LNCaP clone FGC (cell line): ENCODE data around the gene PPP2R2D.

Experiments used
- DNase-seq: peaks from one replicate; pipeline ENCODE4 v3.0.0-alpha.2; 2011; ENCODE audit warnings: low read depth
- H3K4me3 ChIP-seq: 2 replicates; pipeline ENCODE4 v1.5.1; 2011; ENCODE audit warnings: mild to moderate bottlenecking, low read depth, low read length, control low read depth
- CTCF ChIP-seq: IDR thresholded peaks from 2 replicates; pipeline ENCODE4 v1.5.1; 2012; ENCODE audit warnings: mild to moderate bottlenecking; ENCODE audit not compliant: control insufficient read depth, insufficient read depth; ENCODE audit errors: extremely low read depth

Gene PPP2R2D

GRCh38 chr10:131971591-131971990 lies 70.8 kb downstream of the PPP2R2D start:
- DNase-seq, result no peak
- no peak for TF ChIP-seq CTCF
- no peak overlapping the region for H3K4me3 ChIP-seq

- DNase-seq, result no peak
- TF ChIP-seq CTCF, result no peak
- no peak overlapping the region for H3K4me3 ChIP-seq
These were observed 71.8 kb downstream of the PPP2R2D start for GRCh38 chr10:131972474-131973071.

GRCh38 chr10:131973160-131973951 lies 72.5 kb downstream of the PPP2R2D start:
- no peak for DNase-seq

GRCh38 chr10:131974034-131974817 lies 73.4 kb downstream of the PPP2R2D start:
- H3K4me3 ChIP-seq, result no peak overlapping the region
- DNase-seq, result no peak
- TF ChIP-seq CTCF, result no peak

More at GRCh38 chr10:131973160-131973951, 72.5 kb downstream of the PPP2R2D start:
- H3K4me3 ChIP-seq, result no peak overlapping the region
- no peak for TF ChIP-seq CTCF

GRCh38 chr10:131975003-131975402 lies 74.2 kb downstream of the PPP2R2D start:
- no peak for TF ChIP-seq CTCF

GRCh38 chr10:131975796-131976195 lies 75.0 kb downstream of the PPP2R2D start:
- H3K4me3 ChIP-seq, result no peak overlapping the region
- no peak for DNase-seq
- TF ChIP-seq CTCF, result no peak

More at GRCh38 chr10:131975003-131975402, 74.2 kb downstream of the PPP2R2D start:
- DNase-seq, result no peak
- H3K4me3 ChIP-seq, result no peak overlapping the region
